CD4-positive, alpha-beta T cell treated with Interleukin-17A for 1 hour (primary cell): Measurements from ENCODE around the gene AGAP3.
A peak's percentile ranks its signal among the peaks of the same experiment; 100 is the strongest.

Experiments
- DNase-seq: peaks from one replicate; pipeline ENCODE4 v3.0.0-alpha.2; 2020

The AGAP3 gene

DNA sequence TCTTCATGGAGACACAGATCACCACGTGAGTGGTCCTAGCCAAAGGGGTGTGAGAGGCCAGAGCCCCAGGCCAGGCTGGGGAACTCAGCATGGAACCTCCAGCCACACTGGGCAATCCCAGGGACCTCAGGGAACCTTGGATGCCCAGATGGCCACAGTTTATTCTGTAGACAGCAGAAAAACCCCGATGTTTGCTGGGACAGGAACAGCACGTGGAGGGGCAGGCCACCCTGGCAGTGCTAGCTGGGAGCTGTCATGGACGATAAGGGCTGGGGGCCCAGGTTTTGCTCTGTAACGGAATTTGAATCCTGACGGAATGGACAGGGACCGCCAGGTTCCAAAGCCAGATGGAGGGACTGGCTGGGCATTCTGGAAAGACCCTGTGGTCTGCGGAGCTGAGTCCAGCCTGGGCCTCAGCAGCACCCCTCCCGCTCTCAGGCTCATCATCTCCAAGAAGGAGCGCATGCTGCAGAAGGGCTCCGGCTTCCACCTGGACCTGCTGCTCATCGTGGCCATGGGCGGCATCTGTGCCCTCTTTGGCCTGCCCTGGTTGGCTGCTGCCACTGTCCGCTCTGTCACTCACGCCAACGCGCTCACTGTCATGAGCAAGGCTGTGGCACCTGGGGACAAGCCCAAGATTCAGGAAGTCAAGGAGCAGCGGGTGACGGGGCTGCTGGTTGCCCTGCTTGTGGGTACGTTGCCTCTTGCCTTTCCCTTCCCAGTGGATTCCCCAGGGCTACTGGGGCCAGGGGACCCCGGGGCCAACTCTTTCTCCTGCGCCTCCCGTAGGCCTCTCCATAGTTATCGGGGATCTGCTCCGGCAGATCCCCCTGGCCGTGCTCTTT lies 11.2 kb upstream of the AGAP3 start:
- DNase-seq: no peak

DNA sequence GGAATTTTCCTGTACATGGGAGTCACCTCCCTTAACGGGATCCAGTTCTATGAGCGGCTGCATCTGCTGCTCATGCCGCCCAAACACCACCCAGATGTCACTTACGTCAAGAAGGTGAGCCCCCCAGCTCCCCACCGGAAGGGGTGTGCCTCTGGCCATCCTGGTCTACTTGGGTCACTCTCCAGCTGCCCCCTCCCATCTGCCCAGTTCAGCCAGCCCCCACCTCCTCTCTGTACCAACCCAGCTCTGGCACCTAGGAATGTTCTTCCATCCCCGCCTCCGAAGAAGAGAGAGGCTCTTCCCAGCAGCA lies 10.7 kb upstream of the AGAP3 start:
- DNase-seq: no peak

DNA sequence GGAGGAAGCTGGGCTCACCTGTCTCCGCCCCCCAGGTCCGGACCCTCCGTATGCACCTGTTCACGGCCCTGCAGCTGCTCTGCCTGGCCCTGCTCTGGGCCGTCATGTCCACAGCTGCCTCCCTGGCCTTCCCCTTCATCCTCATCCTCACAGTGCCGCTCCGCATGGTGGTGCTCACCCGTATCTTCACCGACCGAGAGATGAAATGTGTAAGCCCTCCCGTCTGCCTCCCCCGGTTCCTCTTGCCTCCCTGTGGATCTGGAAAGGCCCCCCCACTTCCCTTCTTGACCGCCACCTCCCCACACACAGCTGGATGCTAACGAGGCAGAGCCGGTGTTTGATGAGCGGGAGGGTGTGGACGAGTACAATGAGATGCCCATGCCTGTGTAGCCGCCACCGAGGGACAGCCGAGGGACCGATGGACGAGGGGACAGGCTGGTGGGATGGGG lies 10.3 kb upstream of the AGAP3 start:
- DNase-seq: no peak

DNA sequence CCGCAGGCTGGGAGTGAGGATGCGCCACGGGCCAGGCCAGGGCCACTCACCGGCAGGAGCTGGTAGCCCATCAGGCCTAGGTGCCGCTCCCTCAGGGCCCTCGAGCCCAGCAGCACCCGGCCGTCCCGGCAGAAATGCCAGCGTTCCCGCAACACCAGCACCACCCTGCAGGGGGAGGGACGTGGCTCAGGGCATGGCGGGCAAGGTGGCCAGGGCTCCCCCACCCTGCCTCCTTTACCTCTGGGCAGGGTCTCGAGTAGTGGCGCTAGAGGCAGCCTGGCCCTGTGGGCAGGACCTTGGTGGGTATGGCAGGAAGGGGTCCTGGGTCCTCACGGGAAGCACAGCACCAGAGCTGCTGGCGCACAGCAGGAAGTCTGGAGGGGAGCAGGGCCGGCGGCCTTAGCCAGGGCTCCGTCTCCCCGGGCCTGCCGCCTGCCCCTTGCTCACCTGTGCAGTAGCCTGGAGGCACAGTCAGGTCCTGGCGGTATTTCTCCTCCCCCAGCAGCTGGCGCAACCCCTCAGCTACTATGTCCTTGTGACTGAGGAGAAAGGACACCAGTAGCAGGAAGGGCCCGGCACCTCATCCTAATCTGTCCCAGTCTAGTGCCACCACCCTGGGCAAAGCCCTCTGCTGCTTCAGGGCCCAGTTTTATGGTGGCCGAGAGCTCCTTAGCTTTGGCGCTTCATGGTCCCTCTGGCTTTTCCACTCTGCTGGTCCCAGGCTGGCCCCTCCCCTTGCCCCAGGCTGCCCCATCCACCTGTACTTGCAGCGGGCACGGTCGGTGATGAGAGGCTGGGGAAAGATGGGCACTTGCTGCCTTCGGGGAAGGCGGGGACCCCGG lies 9.2 kb upstream of the AGAP3 start:
- no peak for DNase-seq

DNA sequence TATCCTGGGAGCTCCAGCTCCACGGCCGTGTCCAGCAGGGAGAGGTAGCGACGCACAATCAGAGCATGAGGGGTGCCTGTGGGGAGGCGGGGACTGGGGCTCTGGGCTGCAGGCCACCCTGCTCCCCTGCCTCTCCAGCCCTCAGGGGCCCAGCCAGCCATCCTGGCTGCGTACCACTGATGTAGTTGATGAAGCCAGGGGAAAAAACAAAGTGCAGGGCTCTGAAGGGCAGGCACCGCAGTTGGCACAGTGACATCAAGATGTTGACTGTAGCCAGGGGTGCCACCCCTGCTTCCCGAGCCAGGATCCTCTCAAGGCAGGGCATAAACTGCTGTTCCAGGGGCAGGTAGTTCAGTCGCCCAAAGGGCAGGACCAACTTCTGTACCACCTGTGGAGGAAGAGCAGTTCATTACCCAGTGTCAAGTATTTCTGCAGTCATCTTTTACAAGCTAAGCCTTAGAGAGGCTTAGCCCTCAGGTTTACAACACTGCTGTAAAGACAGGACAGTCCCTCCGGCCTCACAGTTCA lies 8.5 kb upstream of the AGAP3 start:
- no peak for DNase-seq

DNA sequence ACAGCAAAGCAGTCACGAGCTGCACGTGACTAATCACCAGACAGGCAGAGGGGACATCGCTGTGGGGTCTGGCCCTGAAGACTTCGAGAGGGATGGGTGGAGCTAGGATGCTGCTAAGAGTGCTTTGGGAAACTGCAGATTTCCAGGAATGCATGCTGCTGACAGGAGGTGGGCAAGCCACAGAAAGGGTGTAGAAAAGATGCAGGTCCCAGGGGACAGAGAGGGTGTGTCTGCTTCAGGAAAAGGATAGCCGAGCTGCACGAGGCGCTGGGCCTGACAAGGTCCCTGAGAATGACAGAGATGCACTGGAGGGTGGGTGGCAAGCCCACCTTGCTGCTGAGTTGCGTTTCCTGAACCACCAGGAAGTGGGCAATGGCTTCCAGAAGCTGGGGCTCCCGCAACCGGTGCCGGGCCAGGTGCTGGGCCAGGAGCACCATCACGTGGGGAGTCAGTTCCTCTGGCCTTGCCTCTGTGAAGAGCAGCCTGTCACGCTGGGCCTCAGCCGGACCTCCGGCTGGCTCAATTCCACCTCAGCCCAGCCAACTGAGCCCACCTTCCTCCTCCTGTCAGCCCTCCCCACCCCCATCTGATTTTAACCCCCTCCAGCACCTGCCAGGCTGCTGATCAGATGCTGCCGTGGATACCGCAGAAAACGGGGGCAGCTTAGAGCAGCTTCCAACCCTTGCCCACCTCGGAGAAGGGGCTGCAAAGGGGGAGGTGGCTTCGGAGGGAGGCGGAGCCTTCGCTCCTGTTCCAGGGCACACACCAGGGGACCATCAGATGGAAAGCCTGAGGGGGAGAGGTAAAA lies 7.8 kb upstream of the AGAP3 start:
- no peak for DNase-seq

DNA sequence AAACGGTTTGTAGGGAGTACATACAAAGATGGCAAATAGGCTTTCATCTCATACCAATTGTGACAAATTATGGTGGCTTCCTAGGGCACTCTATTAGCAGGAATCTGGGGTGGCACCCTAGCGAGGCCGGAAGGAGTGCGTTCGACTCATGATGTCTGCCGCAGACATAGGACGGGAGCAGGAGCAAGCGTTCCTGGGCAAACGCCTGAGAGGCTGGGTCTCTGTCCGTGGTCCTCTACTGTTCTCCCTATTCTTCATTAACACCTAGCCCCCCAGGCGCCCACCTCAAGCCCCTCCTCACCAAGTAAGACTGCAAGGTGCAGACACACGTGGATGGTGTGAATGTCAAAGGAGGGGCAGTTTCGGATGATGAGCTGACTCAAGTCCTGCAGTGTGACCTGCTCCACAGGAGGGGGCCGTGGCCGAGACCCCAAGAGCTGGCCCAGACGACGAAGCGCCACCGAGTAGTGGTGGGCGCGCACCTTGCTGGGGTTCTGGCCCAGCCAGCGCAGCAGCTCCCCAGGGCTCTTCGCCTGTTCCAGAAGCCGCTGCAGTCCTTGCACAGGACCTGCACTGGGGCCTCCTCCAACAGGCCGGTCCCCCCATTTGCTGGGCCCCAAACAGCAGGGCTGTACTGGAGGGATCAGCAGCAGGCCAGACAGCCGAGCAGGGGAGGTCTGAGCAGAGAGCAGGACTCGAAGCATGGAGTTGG lies 6.9 kb upstream of the AGAP3 start:
- DNase-seq: no peak

DNA sequence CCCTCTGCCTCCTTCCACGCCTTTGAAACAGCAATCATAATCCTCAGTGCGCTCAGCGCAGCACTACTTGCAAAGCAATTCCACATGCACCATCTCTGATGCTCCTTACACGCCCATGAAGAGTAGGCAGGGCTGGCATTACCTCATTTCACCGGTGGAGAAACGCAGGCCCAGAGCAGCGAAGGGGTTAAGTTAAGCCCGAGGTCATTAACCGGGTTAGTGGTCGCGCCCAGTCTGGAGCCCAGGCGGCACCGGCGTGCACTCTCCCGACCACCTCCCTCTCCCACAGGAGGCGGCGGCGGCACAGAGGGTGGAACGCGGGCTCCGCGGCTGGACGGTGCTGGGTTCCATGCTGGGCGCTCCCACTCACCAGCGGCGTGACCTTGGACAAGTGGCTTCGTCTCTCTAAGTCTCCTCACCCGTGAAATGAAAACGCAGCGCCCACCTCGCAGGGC lies 6.2 kb upstream of the AGAP3 start:
- no peak for DNase-seq

DNA sequence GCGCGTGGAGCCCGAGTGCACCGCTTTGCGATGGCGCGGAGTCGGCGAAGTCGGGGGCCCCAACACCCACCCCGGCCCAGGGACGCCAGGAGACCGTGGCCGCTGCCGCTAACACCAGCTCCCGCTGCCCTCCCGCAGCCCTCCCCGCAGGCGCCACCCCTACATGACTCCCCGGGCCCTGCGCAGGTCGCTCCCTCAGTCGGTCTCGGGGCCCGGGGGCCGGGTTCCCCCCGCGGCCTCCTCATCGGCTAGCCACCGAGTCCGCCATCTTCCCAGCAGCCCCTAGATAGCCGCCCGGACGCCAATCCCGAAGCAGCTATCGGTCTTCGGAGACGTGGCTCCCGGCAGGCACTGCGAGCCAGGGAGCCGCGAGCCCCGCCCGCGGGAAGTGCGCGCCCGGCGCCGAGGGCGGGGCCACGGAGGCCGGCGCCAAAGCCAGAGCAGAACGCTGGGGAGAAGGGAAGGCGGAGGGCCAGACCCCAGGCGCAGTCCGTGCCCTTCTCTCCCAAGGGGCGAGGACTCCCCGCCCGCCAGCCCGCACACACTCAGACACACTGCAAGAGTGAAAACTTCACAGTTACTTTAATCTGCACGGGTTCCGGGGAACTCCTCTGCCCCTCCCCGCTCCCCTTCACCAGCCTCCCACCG lies 5.6 kb upstream of the AGAP3 start, which contains the start of gene FASTK:
FASTK (minus strand) TSS at position 288 of the 648 bp plus-strand sequence; CDS start at position 245, 43 bp downstream.
- DNase-seq: peak; percentile 92

DNA sequence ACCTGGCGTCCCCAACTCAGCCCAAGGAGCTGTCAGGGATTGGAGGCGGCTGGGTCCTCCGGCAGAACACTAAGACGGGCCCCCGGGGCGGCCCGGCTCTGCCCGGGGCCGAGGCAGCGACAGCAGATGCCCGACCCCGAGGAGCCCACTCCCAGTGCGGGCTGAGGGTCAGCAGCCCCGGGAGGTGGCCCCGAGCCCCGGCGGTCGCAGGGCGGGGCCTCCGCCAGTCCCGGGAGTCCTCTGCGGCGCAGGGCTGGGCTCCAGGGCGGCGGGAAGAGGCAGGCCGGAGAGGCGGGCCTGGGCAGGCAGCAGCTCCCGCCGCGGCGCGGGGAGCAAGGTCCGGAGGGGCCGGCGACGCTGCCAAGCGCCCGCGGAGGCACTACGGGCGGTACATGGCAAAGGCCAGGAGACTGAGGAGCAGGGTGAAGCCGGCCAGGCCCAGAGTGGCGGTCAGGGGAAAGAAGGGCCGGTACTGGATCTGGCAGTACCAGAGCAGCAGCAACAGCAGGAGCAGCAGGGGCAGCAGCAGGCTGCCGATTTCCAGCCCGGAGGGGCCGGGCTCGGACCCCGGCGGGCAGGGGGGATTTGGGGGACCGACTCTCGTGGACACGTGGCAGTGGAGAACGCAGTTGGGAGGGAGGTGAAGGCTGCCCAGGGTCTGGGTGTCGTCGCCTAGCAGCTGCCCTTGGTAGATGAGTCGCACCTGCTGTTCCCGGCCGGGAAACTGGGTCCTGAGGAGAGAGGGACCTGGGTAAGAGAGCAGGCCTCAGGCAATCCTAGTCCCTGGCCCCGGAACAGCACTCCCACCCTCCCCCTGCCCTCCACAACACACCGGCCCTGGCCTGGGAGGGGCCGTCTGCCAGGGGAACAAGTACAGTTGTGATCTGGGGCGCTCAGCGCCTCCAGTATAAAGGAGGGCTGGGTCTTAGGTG lies 4.8 kb upstream of the AGAP3 start:
- no peak for DNase-seq

DNA sequence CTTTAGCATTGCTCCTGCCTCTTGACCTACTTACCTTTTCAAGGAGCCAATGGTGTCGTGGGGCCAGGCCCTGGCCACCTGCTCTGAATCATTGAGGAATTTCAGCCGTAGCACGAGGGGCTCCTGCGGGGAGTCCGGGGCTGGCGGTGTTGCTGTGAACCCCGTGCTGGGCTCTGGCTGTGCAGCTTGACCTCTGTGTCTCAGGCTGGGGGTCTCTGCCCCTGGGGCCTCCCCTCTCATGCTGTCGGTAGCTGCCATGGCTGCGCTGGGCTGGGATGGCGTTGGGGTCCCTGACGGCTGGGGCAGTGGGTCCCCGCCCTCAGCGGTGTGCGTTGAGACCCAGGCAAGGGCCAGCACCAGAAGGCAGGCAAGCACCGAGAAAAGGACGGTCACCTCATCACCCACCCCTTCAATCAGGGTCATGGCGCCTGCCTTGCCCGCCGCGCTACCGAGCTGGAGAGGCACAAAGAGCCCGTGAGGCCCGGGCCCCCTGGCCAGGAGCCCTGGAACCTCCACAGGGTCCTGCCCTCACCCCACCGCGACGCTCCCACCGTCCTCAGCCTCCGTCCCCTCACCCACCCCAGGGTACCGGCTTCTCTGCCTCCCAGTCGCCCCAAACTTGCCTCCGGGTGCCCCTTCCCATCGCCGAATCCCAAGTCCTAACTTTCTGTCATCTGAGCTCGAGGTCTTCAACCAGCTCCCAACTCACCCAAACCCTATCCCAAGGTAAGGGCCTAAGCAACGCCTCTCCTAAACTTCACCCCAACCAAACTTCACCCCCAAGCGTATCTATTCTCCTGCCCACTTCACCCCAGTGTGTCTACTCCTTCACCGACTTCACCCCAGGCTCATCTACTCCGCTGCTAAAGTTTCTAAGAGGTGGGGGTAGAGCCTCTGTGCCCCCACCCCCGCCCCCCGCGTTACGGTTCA lies 3.9 kb upstream of the AGAP3 start:
- no peak for DNase-seq

DNA sequence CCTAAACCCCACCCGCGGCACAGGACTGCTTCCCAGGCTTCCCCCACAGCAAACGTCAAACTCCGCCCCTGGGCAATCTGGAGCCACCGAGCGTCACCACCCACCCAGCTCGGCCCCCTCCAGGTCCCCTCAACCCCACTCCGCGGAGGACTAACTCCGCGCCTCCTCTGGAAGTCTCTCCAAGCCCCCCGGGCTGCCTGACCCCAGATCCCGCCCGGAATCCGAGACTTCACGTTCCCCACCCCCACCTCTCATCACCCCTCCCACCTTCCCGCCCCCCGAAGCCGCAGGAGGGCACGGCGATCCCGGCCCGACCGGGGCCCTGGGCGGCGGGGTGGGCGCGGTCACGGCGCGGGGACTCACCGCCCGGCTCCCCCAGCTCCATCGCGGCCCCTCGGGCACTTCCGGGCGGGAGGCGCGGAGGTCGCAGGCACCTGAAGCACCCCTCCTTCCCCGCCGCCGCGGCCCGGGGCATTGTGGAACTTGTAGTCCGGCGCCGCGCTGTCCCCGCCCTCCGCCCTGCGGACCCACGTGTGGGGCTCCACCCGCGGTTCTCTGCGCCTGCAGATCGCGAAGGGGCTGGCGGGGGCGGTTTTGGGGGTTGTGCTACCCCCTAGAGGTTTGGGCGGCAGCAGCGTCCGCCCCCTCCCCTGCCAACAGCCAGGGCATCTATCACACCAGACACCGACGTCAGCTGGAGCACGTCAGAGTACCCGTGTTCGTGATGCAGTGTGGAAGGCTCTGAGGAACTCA lies 3.0 kb upstream of the AGAP3 start, which contains the start of gene TMUB1:
TMUB1 (minus strand) TSS at position 423 of the 753 bp plus-strand sequence. CDS start 930 bp downstream, outside the sequence.
- DNase-seq: peak; percentile 91

DNA sequence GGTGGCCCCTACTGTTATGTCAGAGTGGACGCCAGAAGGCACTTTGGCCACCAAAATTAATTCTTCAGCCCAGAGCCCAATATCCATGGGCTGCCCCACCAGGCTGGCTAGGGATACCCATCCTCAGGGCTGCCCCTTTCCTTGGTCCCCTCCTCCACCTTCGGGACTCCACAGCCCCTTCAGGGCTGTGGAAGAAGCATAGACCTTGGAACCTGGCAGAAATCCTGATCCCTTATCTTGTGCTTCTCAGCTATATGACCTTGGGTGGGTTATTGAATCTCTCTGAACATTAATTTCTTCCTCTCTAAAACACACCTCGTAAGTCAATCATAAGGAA lies 2.5 kb upstream of the AGAP3 start:
- DNase-seq: no peak

DNA sequence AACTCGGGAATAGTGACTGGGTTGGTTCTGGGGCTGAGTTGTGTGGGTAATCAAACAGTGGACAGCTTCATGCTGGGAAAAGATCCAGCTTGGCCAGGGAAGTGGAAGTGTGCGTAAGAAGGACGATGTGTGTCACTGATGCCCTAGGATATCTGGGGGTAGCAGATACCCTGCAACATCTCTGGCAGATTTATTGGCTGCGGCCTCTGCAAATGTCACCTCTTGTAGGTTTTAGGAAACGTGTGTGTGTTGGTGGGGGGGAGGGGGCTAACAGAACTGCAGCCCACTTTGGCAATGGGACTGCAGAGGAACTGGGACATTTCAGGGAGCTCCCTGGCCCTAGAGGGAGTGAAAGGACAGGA lies 965 bp upstream of the AGAP3 start:
- DNase-seq: no peak

DNA sequence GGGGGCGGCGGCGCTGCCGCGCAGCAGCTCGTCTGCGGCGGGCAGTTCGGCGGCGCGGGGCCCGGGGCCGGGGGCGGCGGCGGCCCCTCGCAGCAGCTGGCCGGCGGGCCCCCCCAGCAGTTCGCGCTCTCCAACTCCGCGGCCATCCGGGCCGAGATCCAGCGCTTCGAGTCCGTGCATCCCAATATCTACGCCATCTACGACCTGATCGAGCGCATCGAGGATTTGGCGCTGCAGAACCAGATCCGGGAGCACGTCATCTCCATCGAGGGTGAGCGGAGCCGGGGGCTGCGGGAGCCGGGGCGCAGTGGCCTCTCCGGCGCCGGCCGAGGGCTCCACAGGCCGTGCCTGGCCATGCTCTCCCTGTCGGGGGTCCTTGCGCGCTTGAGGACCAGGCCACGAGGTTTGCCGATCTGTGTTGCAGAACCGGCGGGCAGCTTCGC lies 548 bp downstream of the AGAP3 start:
- peak; percentile 26 for DNase-seq

DNA sequence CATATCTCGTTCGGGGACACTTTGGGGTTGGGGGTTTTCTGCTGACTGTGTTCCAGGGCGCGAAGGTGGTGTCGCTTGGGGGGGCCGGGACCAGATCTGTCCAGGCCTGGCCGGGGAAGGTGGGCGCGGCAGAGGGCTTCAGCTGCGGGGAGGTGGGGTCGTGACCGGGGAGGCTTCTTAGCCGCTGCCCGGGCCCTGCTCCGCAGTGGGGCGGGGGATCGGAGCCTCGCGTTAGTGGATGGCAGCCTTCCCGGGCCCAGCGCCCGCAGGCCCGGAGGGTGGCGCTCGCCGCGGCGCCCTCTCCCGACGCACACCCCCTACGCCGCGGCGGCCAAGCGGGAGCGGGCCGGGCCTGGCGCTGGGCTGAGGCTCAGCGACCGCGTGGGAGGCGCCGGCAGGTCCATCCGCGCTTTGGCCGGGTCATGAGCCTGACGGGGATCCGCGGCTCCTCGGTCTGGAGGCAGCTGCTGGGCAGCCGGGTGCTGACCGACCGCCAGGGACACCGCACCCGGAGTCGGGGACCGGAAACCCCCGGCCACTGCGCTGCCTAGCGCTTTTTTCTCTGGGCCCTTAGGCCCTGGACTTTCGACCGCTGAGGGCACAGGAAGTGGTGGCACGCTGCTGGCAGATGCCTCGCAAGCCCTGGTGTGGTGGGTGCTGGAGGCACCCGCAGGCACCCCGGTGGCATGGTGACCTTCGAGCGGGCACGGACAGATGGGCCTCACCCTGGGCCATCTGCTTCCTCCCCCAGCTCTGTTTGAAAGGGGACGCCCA lies 1.2 kb downstream of the AGAP3 start:
- DNase-seq: peak; percentile 35

DNA sequence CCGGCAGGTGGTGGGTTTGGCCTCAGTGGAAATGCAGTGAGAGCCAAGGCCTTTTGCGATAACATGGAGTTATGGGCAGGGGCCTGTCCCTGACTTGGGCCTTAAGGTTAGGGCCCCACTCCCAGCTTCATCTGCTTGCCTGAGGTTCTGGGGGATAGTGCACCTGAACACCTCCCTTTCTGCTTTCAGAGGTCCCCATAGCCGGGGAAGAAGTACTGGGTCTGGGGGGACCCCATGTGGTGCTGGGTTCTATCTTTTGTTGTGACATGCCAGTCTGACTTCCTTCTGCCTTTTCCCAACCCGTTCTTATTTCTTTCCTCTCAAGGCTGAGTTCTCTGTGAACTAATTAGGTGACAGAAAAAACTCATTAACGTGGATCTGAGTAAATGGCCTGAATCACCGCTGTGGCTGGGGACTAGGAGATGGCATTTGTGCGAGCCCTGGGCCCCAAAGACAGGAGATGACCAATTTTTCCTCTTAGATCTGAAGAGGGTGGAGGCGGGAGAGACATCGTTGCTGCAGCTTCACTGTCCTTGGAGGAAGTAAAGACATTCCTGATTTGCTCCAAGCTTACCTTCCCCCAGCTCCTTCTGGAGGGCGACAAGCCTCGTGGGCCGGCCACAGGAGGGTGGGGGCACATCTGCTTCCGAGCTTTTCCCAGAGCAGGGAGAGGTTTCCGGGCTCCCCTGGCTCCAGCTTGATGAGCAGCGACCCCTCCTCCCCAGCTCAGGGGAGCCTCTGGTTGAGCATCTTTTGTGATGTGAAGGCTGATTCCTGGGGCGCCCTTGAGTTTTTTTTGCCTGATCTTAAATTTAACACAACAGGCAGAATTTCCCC lies 2.0 kb downstream of the AGAP3 start:
- no peak for DNase-seq
